ENCODE measurements around the gene RHBDD2. TPM values are rescaled to one million over a fixed set of nuclear protein-coding genes. Genes with fewer than 3 reads are reported as not detected.
"Not testable (repeated sequence)": the region's sequence is repeated elsewhere in the genome, so short reads cannot be mapped to it uniquely, and the experiment has no call there.

RHBDD2 gene
- polyA plus RNA-seq, 1 of the 3 experiments (the other 2 are of a cell fraction) = 77.6 TPM

- Histone ChIP-seq H3K79me2 (ENCODE audit: insufficient read depth) (no peaks in the 10 kb centered on the region), H3F3A (replicated peaks; ENCODE audit: insufficient read depth) (no peaks in the 10 kb centered on the region), H3K9me3 (no peaks in the 10 kb centered on the region), H3K4me2 (no peak overlapping the region), H3K4me1 (ENCODE audit: control insufficient read depth in 1 of 2, insufficient read depth in 2 of 2, low read depth in 1 of 2, low read length in 1 of 2) (peaks cover 3% of the 10 kb centered on the region in 2 experiments; a peak in 1 of 4 replicates), H3K27me3 (ENCODE audit: insufficient read depth) (no peaks in the 10 kb centered on the region; the same call in 1 of the 2 replicates), H4K20me1 (ENCODE audit: insufficient read depth) (no peaks in the 10 kb centered on the region), H3K27ac (ENCODE audit: low read depth in 2 of 2, low read length in 1 of 2) (no peak overlapping the region), H3K36me3 (replicated peaks in 1 of 2; ENCODE audit: control insufficient read depth in 1 of 2, insufficient read depth in 2 of 2, low read length in 1 of 2) (no peaks in the 10 kb centered on the region), H3K9me2 (no peaks in the 10 kb centered on the region), H2AFZ (ENCODE audit: low read depth) (no peak overlapping the region), H3K4me3 (ENCODE audit: low read depth in 2 of 2, low read length in 1 of 2) (no peak overlapping the region), H3K9ac (no peak overlapping the region)
- no peak for DNase-seq
- CTCF ChIA-PET = interaction anchor here (0.9 to 2.1 kb wide), 3 partner anchors 135 to 186 kb away, joined by 3 to 12 read pairs (median 4); partner anchors contain the start of genes MDH2 and STYXL1
- POLR2A ChIA-PET = no interaction called here
- WGBS (ENCODE audit: low lambda C conversion rate) = 89% methylated on average over 4 of the region's 4 CpGs
- TF ChIP-seq CTCF (IDR thresholded peaks at IDR 0.05) = no peak
- TF ChIP-seq SIN3A (IDR thresholded peaks at IDR 0.05; ENCODE audit: borderline replicate concordance, low read depth, low read length) = no peak
- no peak for TF ChIP-seq TEAD4 (IDR thresholded peaks at IDR 0.05; ENCODE audit: borderline replicate concordance, insufficient read depth)
- TF ChIP-seq EZH2phosphoT487 (IDR thresholded peaks at IDR 0.05; ENCODE audit: borderline replicate concordance, low read depth) = no peak
- TF ChIP-seq GABPA (IDR thresholded peaks at IDR 0.05; ENCODE audit: low read depth) = no peak
- no peak for TF ChIP-seq POLR2AphosphoS5 (IDR thresholded peaks at IDR 0.05; ENCODE audit: low read depth, low read length)
- TF ChIP-seq CHD2 (IDR thresholded peaks at IDR 0.05; ENCODE audit: low read length, partially characterized antibody) = no peak
- TF ChIP-seq FOXM1 (IDR thresholded peaks at IDR 0.05; ENCODE audit: low read depth) = no peak
- no peak for TF ChIP-seq MXI1 (IDR thresholded peaks at IDR 0.05; ENCODE audit: low read depth, low read length)
- TF ChIP-seq SMC3 (IDR thresholded peaks at IDR 0.05; ENCODE audit: low read depth, low read length) = no peak
- TF ChIP-seq TAF1 (IDR thresholded peaks at IDR 0.05; ENCODE audit: borderline replicate concordance, low read depth, low read length) = no peak
- TF ChIP-seq MEF2A (IDR thresholded peaks at IDR 0.05; ENCODE audit: borderline replicate concordance, low read depth) = no peak
These were observed 17.2 kb upstream of the RHBDD2 start for GRCh38 chr7:75861636-75862035.

- 57% methylated on average over 4 of the region's 4 CpGs for WGBS (ENCODE audit: low lambda C conversion rate)
- H4K20me1 ChIP-seq (ENCODE audit: insufficient read depth); H3K9me3 ChIP-seq; H3K36me3 ChIP-seq (replicated peaks in 1 of 2; ENCODE audit: control insufficient read depth in 1 of 2, insufficient read depth in 2 of 2, low read length in 1 of 2); H3K9me2 ChIP-seq; H3K9ac ChIP-seq; H3K4me3 ChIP-seq (ENCODE audit: low read depth in 2 of 2, low read length in 1 of 2); H3K27ac ChIP-seq (ENCODE audit: low read depth in 2 of 2, low read length in 1 of 2); DNase-seq; H3K27me3 ChIP-seq (ENCODE audit: insufficient read depth); H3K4me1 ChIP-seq (ENCODE audit: control insufficient read depth in 1 of 2, insufficient read depth in 2 of 2, low read depth in 1 of 2, low read length in 1 of 2); H3K4me2 ChIP-seq; H3K79me2 ChIP-seq (ENCODE audit: insufficient read depth); H3F3A ChIP-seq (replicated peaks; ENCODE audit: insufficient read depth); H2AFZ ChIP-seq (ENCODE audit: low read depth): not testable (repeated sequence)
- CTCF ChIA-PET = interaction anchor here (0.7 to 9.0 kb wide), 3 partner anchors 148 to 237 kb away, joined by 3 to 305 read pairs (median 4); no protein-coding TSS in a partner anchor
- POLR2A ChIA-PET = interaction anchor here (0.6 to 0.7 kb wide), 2 partner anchors 156 to 303 kb away, joined by 3 read pairs; no protein-coding TSS in a partner anchor
These were observed 14.6 kb upstream of the RHBDD2 start for GRCh38 chr7:75864251-75864650.
